H9 (cell line): ENCODE measurements around the gene POLR2H. TPM values are rescaled to one million over a fixed set of nuclear protein-coding genes. Genes with fewer than 3 reads are reported as not detected.

Source experiments
- DNase-seq: peaks from one replicate; pipeline ENCODE4 v3.0.0-alpha.2; 2017
- H2AFZ ChIP-seq: one replicate; pipeline ENCODE4 v1.6.1; 2013; ENCODE audit warnings: mild to moderate bottlenecking, low read length, control low read depth, moderate library complexity
- H2AK5ac ChIP-seq: 2 replicates; pipeline ENCODE4 v1.6.1; 2013; ENCODE audit warnings: low read length, control low read depth, mixed read lengths; ENCODE audit not compliant: insufficient read length
- H2BK120ac ChIP-seq: one replicate; pipeline ENCODE4 v1.6.1; 2013; ENCODE audit warnings: low read depth, mild to moderate bottlenecking, low read length, control low read depth, inconsistent platforms; ENCODE audit not compliant: poor library complexity, severe bottlenecking
- H2BK12ac ChIP-seq: 2 replicates; pipeline ENCODE4 v1.6.1; 2013; ENCODE audit warnings: low read length, control low read depth, mixed read lengths, low read depth; ENCODE audit not compliant: insufficient read length
- H2BK15ac ChIP-seq: 2 replicates; pipeline ENCODE4 v1.6.1; 2013; ENCODE audit warnings: low read depth, low read length, control low read depth
- H2BK20ac ChIP-seq: one replicate; pipeline ENCODE4 v1.6.1; 2013; ENCODE audit warnings: low read depth, mild to moderate bottlenecking, low read length, control low read depth, inconsistent platforms; ENCODE audit not compliant: poor library complexity, severe bottlenecking
- H2BK5ac ChIP-seq: 2 replicates; pipeline ENCODE4 v1.6.1; 2013; ENCODE audit warnings: low read length, control low read depth, mixed read lengths; ENCODE audit not compliant: insufficient read length
- H3K14ac ChIP-seq: 2 replicates; pipeline ENCODE4 v1.6.1; 2013; ENCODE audit warnings: low read length, control low read depth; ENCODE audit not compliant: insufficient read depth
- H3K18ac ChIP-seq: 2 replicates; pipeline ENCODE4 v1.6.1; 2013; ENCODE audit warnings: low read depth, mild to moderate bottlenecking, mixed read lengths, low read length, control low read depth; ENCODE audit not compliant: insufficient read length
- H3K23ac ChIP-seq: 2 replicates; pipeline ENCODE4 v1.6.1; 2013; ENCODE audit warnings: low read length, control low read depth, mixed read lengths, low read depth; ENCODE audit not compliant: insufficient read length
- H3K23me2 ChIP-seq: 2 replicates; pipeline ENCODE4 v1.6.1; 2013; ENCODE audit warnings: low read depth, mild to moderate bottlenecking, mixed read lengths, low read length, control low read depth; ENCODE audit not compliant: insufficient read length, poor library complexity, severe bottlenecking
- H3K27ac ChIP-seq: 2 replicates; pipeline ENCODE4 v1.5.1; 2013; ENCODE audit warnings: low read length, control low read depth, mixed read lengths, low read depth; ENCODE audit not compliant: insufficient read length
- H3K27me3 ChIP-seq: 2 replicates; pipeline ENCODE4 v1.6.1; 2013; ENCODE audit warnings: low read length, control low read depth, inconsistent platforms; ENCODE audit not compliant: insufficient read depth
- H3K4ac ChIP-seq: 2 replicates; pipeline ENCODE4 v1.6.1; 2013; ENCODE audit warnings: low read depth, mild to moderate bottlenecking, control low read depth, inconsistent platforms, low read length, moderate library complexity
- H3K4me1 ChIP-seq: 2 replicates; pipeline ENCODE4 v1.6.1; 2013; ENCODE audit warnings: low read length, control low read depth, inconsistent platforms; ENCODE audit not compliant: insufficient read depth
- H3K4me2 ChIP-seq: 2 replicates; pipeline ENCODE4 v1.6.1; 2013; ENCODE audit warnings: low read length, control low read depth, mixed read lengths; ENCODE audit not compliant: insufficient read length, insufficient read depth
- H3K56ac ChIP-seq: 2 replicates; pipeline ENCODE4 v1.6.1; 2013; ENCODE audit warnings: low read depth, mild to moderate bottlenecking, mixed read lengths, low read length, control low read depth; ENCODE audit not compliant: insufficient read length
- H3K79me1 ChIP-seq: 2 replicates; pipeline ENCODE4 v1.6.1; 2013; ENCODE audit warnings: low read depth, mild to moderate bottlenecking, moderate library complexity, low read length, control low read depth, inconsistent platforms; ENCODE audit not compliant: insufficient read depth, poor library complexity, severe bottlenecking
- H3K79me2 ChIP-seq: 2 replicates; pipeline ENCODE4 v1.6.1; 2013; ENCODE audit warnings: low read length, control low read depth, inconsistent platforms; ENCODE audit not compliant: insufficient read depth
- H3K9ac ChIP-seq: 2 replicates; pipeline ENCODE4 v1.6.1; 2013; ENCODE audit warnings: low read length, control low read depth, mixed read lengths; ENCODE audit not compliant: insufficient read length; ENCODE audit errors: extremely low read depth
- H3K9me3 ChIP-seq: one replicate; pipeline ENCODE4 v1.6.1; 2013; ENCODE audit warnings: low read depth, low read length, inconsistent platforms; ENCODE audit not compliant: control insufficient read depth
- H3T11ph ChIP-seq: one replicate; pipeline ENCODE4 v1.6.1; 2013; ENCODE audit warnings: mild to moderate bottlenecking, low read length, control low read depth, inconsistent platforms
- H4K20me1 ChIP-seq: one replicate; pipeline ENCODE4 v1.6.1; 2013; ENCODE audit not compliant: control insufficient read depth, insufficient read length, insufficient read depth
- H4K5ac ChIP-seq: 2 replicates; pipeline ENCODE4 v1.6.1; 2013; ENCODE audit warnings: low read depth, mild to moderate bottlenecking, mixed read lengths, low read length, control low read depth; ENCODE audit not compliant: insufficient read length
- H4K8ac ChIP-seq: replicated peaks from 2 replicates; pipeline ENCODE4 v1.6.1; 2013; ENCODE audit warnings: low read length, control low read depth, mixed read lengths, low read depth; ENCODE audit not compliant: insufficient read length
- H4K91ac ChIP-seq: 2 replicates; pipeline ENCODE4 v1.6.1; 2013; ENCODE audit warnings: low read depth, mild to moderate bottlenecking, moderate library complexity, mixed read lengths, low read length, control low read depth; ENCODE audit not compliant: insufficient read length
- H3K27ac Mint-ChIP-seq, 3 experiments: 2 replicates in 2 of 3; 3 replicates in 1 of 3; pipeline ENCODE4 v1.8.0; 2020 to 2021; ENCODE audit warnings: mixed read lengths in 3 of 3, mild to moderate bottlenecking in 1 of 3, moderate library complexity in 1 of 3
- H3K27me3 Mint-ChIP-seq: 2 replicates; pipeline ENCODE4 v1.8.0; 2021; ENCODE audit warnings: low read depth, mild to moderate bottlenecking, moderate library complexity, mixed read lengths
- H3K36me3 Mint-ChIP-seq, 3 experiments: 2 replicates in 2 of 3; 3 replicates in 1 of 3; pipeline ENCODE4 v1.8.0; 2020 to 2021; ENCODE audit warnings: low read depth in 3 of 3, mixed read lengths in 3 of 3; ENCODE audit not compliant: insufficient read depth in 1 of 3
- H3K4me1 Mint-ChIP-seq, 2 experiments: 2 replicates each; pipeline ENCODE4 v1.8.0; 2020; ENCODE audit warnings: mixed read lengths in 2 of 2
- H3K4me3 Mint-ChIP-seq, 2 experiments: 2 replicates in 1 of 2; 3 replicates in 1 of 2; pipeline ENCODE4 v1.8.0; 2020 to 2021; ENCODE audit warnings: mild to moderate bottlenecking in 2 of 2, mixed read lengths in 2 of 2, moderate library complexity in 1 of 2
- H3K9me3 Mint-ChIP-seq, 2 experiments: 2 replicates in 1 of 2; 3 replicates in 1 of 2; pipeline ENCODE4 v1.8.0; 2020; ENCODE audit warnings: mild to moderate bottlenecking in 2 of 2, mixed read lengths in 2 of 2, moderate library complexity in 1 of 2
- WGBS: extraction: QIAGEN DNeasy Blood & Tissue Kit; methylation state at CpG from one replicate; pipeline ENCODE4 v1.1.7; 2013; ENCODE audit warnings: missing lambda C conversion rate, low lambda C conversion rate, mixed read lengths; ENCODE audit not compliant: insufficient read length; ENCODE audit errors: extremely low coverage; 5-methylcytosine and 5-hydroxymethylcytosine counted together
- total RNA-seq: library from RNA; stranded (reverse); gene quantifications from 2 replicates; pipeline ENCODE4 v1.2.1, GENCODE V29; 2021
- TF ChIP-seq, protein P1 (sequence below): fragments of 200-600 bp; sonication (generic); conservative IDR thresholded peaks from 3 replicates; pipeline ENCODE4 v1.8.0; 2021; ENCODE audit warnings: antibody characterized with exemption, mild to moderate bottlenecking

The POLR2H gene
- total RNA-seq, 1 experiment from 2014 or later: 115 TPM

DNA sequence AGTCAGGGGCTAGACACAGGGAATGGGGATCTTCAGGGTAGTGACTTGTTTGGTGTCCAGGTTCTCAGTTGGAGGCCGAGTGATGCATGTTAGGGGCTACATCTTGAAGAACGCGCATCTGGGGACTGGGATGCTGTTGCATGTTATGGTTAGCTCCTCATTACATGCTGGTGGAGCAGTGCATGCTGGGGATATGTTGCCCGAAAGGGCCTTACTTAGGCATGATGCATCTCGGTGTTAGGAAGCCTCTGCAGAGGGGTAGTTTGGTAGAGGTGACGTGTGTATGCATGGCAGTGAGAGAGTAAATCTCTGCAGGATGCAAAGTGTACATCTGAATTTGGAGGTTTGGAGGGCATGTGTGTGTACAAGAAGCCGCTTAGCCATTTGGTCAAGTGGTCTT lies 44.7 kb upstream of the POLR2H start:
- H3K4me3 Mint-ChIP-seq: peak overlapping the region; percentile 87 to 93
- H3K27ac ChIP-seq: no peak overlapping the region
- no peak overlapping the region for H2BK5ac ChIP-seq
- no peak overlapping the region for H4K91ac ChIP-seq
- H2AFZ ChIP-seq: no peak overlapping the region
- peaks cover 10% of the 10 kb centered on the region for H3K23me2 ChIP-seq
- H3K9me3 Mint-ChIP-seq: no peaks in the 10 kb centered on the region
- H3K4me1 Mint-ChIP-seq: peaks cover 26 to 27% of the 10 kb centered on the region in 2 experiments
- H3K4me1 ChIP-seq: peaks cover 8% of the 10 kb centered on the region; the same call in 1 of the 2 replicates
- H2BK20ac ChIP-seq: no peak overlapping the region
- no peak overlapping the region for H3K18ac ChIP-seq
- peak overlapping the region; percentile 97 for H3K4me2 ChIP-seq
- TF ChIP-seq, protein P1, sequence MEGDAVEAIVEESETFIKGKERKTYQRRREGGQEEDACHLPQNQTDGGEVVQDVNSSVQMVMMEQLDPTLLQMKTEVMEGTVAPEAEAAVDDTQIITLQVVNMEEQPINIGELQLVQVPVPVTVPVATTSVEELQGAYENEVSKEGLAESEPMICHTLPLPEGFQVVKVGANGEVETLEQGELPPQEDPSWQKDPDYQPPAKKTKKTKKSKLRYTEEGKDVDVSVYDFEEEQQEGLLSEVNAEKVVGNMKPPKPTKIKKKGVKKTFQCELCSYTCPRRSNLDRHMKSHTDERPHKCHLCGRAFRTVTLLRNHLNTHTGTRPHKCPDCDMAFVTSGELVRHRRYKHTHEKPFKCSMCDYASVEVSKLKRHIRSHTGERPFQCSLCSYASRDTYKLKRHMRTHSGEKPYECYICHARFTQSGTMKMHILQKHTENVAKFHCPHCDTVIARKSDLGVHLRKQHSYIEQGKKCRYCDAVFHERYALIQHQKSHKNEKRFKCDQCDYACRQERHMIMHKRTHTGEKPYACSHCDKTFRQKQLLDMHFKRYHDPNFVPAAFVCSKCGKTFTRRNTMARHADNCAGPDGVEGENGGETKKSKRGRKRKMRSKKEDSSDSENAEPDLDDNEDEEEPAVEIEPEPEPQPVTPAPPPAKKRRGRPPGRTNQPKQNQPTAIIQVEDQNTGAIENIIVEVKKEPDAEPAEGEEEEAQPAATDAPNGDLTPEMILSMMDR: no peak
- no peaks in the 10 kb centered on the region for H3K27me3 Mint-ChIP-seq
- no peaks in the 10 kb centered on the region for H3K27me3 ChIP-seq
- no peak overlapping the region for H2AK5ac ChIP-seq
- no peak overlapping the region for H3K9ac ChIP-seq
- H3K14ac ChIP-seq: no peak overlapping the region
- no peak overlapping the region for H4K8ac ChIP-seq
- no peak overlapping the region for H3K23ac ChIP-seq
- H4K5ac ChIP-seq: no peak overlapping the region
- H3T11ph ChIP-seq: no peak overlapping the region
- H2BK15ac ChIP-seq: no peak overlapping the region
- no peak overlapping the region for H2BK120ac ChIP-seq
- H3K56ac ChIP-seq: no peak overlapping the region
- peaks cover 6% of the 10 kb centered on the region for H3K79me1 ChIP-seq
- no peak for DNase-seq
- H2BK12ac ChIP-seq: no peak overlapping the region
- H3K4ac ChIP-seq: no peak overlapping the region
- no peaks in the 10 kb centered on the region for H4K20me1 ChIP-seq
- peak overlapping the region in 2 of 3 experiments; percentile 21 to 68; a peak in 3 of 7 replicates for H3K27ac Mint-ChIP-seq
- peaks cover 36 to 59% (median 46%) of the 10 kb centered on the region in 3 experiments; a peak in 6 of 7 replicates for H3K36me3 Mint-ChIP-seq
- H3K9me3 ChIP-seq: no peaks in the 10 kb centered on the region
- WGBS: no CpG with 5 or more reads among the region's 7 CpGs
- peaks cover 42% of the 10 kb centered on the region for H3K79me2 ChIP-seq
